Right atrium auricular region (tissue), 2 donors: ENCODE data around the gene CHCHD10. TPM values are rescaled to one million over a fixed set of nuclear protein-coding genes. Genes with fewer than 3 reads are reported as not detected.

Source experiments
- DNase-seq: peaks from one replicate; pipeline ENCODE4 v3.0.0-alpha.2; 2019; ENCODE audit warnings: low spot score
- H3K27ac ChIP-seq, 2 donors: fragments of 200-600 bp; sonication (generic); 1 replicate in 1 of 2; 2 replicates in 1 of 2; pipeline ENCODE4 v1.5.1; 2016 to 2019
- H3K27me3 ChIP-seq, 2 donors: fragments of 200-600 bp; sonication (generic); one replicate each; pipeline versions ENCODE4 v1.5.1 to v1.6.0; 2017 to 2019
- H3K36me3 ChIP-seq: fragments of 200-600 bp; sonication (generic); one replicate; pipeline ENCODE4 v1.5.1; 2016
- H3K4me1 ChIP-seq, 2 donors: fragments of 200-600 bp; sonication (generic); one replicate each; pipeline versions ENCODE4 v1.5.1 to v1.6.0; 2017 to 2019
- H3K4me3 ChIP-seq, 2 donors: fragments of 200-600 bp; sonication (generic); 1 replicate in 1 of 2; 2 replicates in 1 of 2; pipeline ENCODE4 v1.5.1; 2017 to 2019; ENCODE audit warnings: mild to moderate bottlenecking in 1 of 2, moderate library complexity in 1 of 2
- H3K9me3 ChIP-seq, 2 donors: fragments of 200-600 bp; sonication (generic); one replicate each; pipeline ENCODE4 v1.5.1; 2019
- CTCF ChIP-seq, 2 donors: fragments of 200-600 bp; sonication (generic); IDR thresholded peaks; one replicate each; pipeline ENCODE4 v1.5.1; 2019; ENCODE audit warnings: antibody characterized with exemption in 2 of 2
- total RNA-seq, 2 donors: library from RNA; depleted of rRNA; stranded (reverse); fragments of >200 nt; gene quantifications; one replicate each; pipeline ENCODE4 v1.1.0, GENCODE V29; 2016

Gene CHCHD10
- total RNA-seq, 2 donors from 2014 or later, result 213 to 319 TPM

- H3K36me3 ChIP-seq, result no peaks in the 10 kb centered on the region
- peaks cover 0 to 25% of the 10 kb centered on the region in 2 donors for H3K4me1 ChIP-seq
- no peaks in the 10 kb centered on the region for H3K27me3 ChIP-seq
- H3K4me3 ChIP-seq, result no peak overlapping the region
- H3K9me3 ChIP-seq, result no peaks in the 10 kb centered on the region
- DNase-seq, result no peak
- TF ChIP-seq CTCF (IDR thresholded peaks at IDR 0.05), result no peak
- no peak overlapping the region for H3K27ac ChIP-seq
These were observed 13.9 kb upstream of the CHCHD10 start for GRCh38 chr22:23781511-23782183.

GRCh38 chr22:23781065-23781464 lies 13.3 kb upstream of the CHCHD10 start:
- TF ChIP-seq CTCF (IDR thresholded peaks at IDR 0.05), result no peak

GRCh38 chr22:23780146-23780748 lies 12.5 kb upstream of the CHCHD10 start:
- no peak for TF ChIP-seq CTCF (IDR thresholded peaks at IDR 0.05)
- H3K27ac ChIP-seq, result no peak overlapping the region

More at GRCh38 chr22:23781065-23781464, 13.3 kb upstream of the CHCHD10 start:
- no peak for DNase-seq
- Histone ChIP-seq H3K27me3 (no peaks in the 10 kb centered on the region), H3K4me1 (peaks cover 0 to 24% of the 10 kb centered on the region in 2 donors), H3K4me3 (no peak overlapping the region), H3K9me3 (no peaks in the 10 kb centered on the region), H3K36me3 (no peaks in the 10 kb centered on the region), H3K27ac (no peak overlapping the region)

GRCh38 chr22:23779731-23780130 lies 12.0 kb upstream of the CHCHD10 start:
- H3K27me3 ChIP-seq, result no peaks in the 10 kb centered on the region
- no peak overlapping the region for H3K27ac ChIP-seq
- no peak for TF ChIP-seq CTCF (IDR thresholded peaks at IDR 0.05)
- DNase-seq, result no peak
- H3K36me3 ChIP-seq, result no peaks in the 10 kb centered on the region
- no peak overlapping the region for H3K4me3 ChIP-seq
- no peaks in the 10 kb centered on the region for H3K9me3 ChIP-seq
- H3K4me1 ChIP-seq, result peaks cover 0 to 28% of the 10 kb centered on the region in 2 donors

More at GRCh38 chr22:23780146-23780748, 12.5 kb upstream of the CHCHD10 start:
- DNase-seq, result no peak
- Histone ChIP-seq H3K4me3 (no peak overlapping the region), H3K36me3 (no peaks in the 10 kb centered on the region), H3K9me3 (no peaks in the 10 kb centered on the region), H3K4me1 (peaks cover 0 to 23% of the 10 kb centered on the region in 2 donors), H3K27me3 (no peaks in the 10 kb centered on the region)

GRCh38 chr22:23779083-23779482 lies 11.3 kb upstream of the CHCHD10 start:
- Histone ChIP-seq H3K4me1 (peaks cover 0 to 35% of the 10 kb centered on the region in 2 donors), H3K27ac (no peak overlapping the region), H3K9me3 (no peaks in the 10 kb centered on the region), H3K27me3 (no peaks in the 10 kb centered on the region), H3K36me3 (no peaks in the 10 kb centered on the region), H3K4me3 (no peak overlapping the region)
- TF ChIP-seq CTCF (IDR thresholded peaks at IDR 0.05), result no peak
- DNase-seq, result no peak
